Measurements from ENCODE around the gene EML5. TPM values are rescaled to one million over a fixed set of nuclear protein-coding genes. Genes with fewer than 3 reads are reported as not detected.

The EML5 gene
- total RNA-seq, 1 donor from 2014 or later, result 0.49 TPM

DNA sequence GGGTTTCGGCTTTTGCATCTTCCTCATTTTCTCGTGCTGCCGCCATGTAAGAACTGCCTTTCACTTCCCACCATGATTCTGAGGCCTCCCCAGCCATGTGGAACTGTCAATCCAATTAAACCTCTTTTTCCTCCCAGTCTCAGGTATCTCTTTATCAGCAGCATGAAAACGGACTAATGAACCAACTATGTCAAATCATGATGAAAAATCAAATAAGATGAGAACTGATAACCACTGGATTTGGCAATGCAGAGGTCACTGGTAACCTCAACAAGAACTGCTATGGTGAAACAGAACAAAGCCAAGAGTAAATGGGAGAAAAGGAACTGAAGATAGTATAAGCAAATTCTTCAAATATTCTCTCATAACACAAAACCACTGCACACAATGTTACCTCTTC, 6.0 kb downstream of the EML5 start:
- H3K27me3 ChIP-seq, result no peaks in the 10 kb centered on the region
- no peak overlapping the region for H3K4me3 ChIP-seq
- TF ChIP-seq, protein P1, sequence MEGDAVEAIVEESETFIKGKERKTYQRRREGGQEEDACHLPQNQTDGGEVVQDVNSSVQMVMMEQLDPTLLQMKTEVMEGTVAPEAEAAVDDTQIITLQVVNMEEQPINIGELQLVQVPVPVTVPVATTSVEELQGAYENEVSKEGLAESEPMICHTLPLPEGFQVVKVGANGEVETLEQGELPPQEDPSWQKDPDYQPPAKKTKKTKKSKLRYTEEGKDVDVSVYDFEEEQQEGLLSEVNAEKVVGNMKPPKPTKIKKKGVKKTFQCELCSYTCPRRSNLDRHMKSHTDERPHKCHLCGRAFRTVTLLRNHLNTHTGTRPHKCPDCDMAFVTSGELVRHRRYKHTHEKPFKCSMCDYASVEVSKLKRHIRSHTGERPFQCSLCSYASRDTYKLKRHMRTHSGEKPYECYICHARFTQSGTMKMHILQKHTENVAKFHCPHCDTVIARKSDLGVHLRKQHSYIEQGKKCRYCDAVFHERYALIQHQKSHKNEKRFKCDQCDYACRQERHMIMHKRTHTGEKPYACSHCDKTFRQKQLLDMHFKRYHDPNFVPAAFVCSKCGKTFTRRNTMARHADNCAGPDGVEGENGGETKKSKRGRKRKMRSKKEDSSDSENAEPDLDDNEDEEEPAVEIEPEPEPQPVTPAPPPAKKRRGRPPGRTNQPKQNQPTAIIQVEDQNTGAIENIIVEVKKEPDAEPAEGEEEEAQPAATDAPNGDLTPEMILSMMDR (IDR thresholded peaks at IDR 0.05), result no peak
- no peak for TF ChIP-seq POLR2A (IDR thresholded peaks at IDR 0.05)
- no peak for TF ChIP-seq POLR2AphosphoS5 (IDR thresholded peaks at IDR 0.05; ENCODE audit: insufficient read depth in 1 of 2, low read depth in 1 of 2)
- H3K36me3 ChIP-seq, result no peaks in the 10 kb centered on the region
- H3K9me3 ChIP-seq, result no peaks in the 10 kb centered on the region
- DNase-seq (ENCODE audit: extremely low spot score in 2 of 2), result no peak
- no peak overlapping the region for H3K27ac ChIP-seq
- H3K4me1 ChIP-seq, result no peaks in the 10 kb centered on the region
- intact Hi-C loops (cut with DNase I), result no loop called here

DNA sequence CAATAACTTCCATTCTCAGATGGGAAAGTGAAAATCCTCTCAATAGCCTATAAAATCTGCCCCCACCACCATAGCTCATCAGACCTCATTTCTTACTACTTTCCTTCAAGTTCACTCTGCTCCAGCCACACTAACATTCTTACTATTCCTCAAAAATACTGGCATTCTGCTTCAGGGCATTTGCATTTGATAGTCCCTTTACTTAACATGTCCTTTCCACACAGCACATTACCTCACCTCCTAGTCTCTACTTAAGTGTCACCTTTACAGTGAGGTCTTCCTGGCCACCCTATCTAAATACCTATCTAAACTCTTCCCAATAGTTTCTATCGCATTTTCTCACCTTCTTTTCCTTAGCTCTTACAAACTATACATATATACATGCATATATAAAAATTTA, 6.8 kb downstream of the EML5 start:
- H3K27me3 ChIP-seq, result no peaks in the 10 kb centered on the region
- no peak overlapping the region for H3K4me3 ChIP-seq
- no peaks in the 10 kb centered on the region for H3K9me3 ChIP-seq
- intact Hi-C loops (cut with DNase I), result no loop called here
- no peak for TF ChIP-seq POLR2AphosphoS5 (IDR thresholded peaks at IDR 0.05; ENCODE audit: insufficient read depth in 1 of 2, low read depth in 1 of 2)
- TF ChIP-seq, protein P1 (IDR thresholded peaks at IDR 0.05), result no peak
- TF ChIP-seq POLR2A (IDR thresholded peaks at IDR 0.05), result no peak
- DNase-seq (ENCODE audit: extremely low spot score in 2 of 2), result no peak
- no peaks in the 10 kb centered on the region for H3K4me1 ChIP-seq
- no peaks in the 10 kb centered on the region for H3K36me3 ChIP-seq
- H3K27ac ChIP-seq, result no peak overlapping the region

DNA sequence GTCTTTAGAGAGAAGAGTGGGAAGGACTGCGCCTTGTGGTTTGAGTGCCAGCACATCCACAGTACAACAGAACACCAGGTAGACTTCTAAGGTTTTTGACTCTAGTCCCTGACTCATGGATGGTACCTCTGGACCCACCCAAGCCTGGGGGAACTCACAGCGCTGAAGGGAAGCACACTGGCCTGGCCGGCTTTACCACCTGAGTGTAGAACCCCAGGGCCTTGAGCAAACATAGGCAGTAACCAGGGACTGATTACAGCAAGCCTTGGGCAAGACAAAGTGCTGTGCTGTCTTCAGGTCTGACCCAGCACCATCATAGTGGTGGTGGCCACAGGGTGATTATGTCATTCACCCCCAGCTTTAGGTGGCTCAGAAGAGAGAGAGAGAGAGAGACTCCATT, 17.2 kb downstream of the EML5 start:
- intact Hi-C loops (cut with DNase I), result no loop called here
- DNase-seq (ENCODE audit: extremely low spot score in 2 of 2), result no peak
- Histone ChIP-seq H3K27ac (no peak overlapping the region), H3K4me1 (no peaks in the 10 kb centered on the region), H3K9me3 (no peaks in the 10 kb centered on the region), H3K4me3 (no peak overlapping the region), H3K36me3 (no peaks in the 10 kb centered on the region), H3K27me3 (no peaks in the 10 kb centered on the region)
- TF ChIP-seq, protein P1 (IDR thresholded peaks at IDR 0.05), result no peak
- TF ChIP-seq POLR2AphosphoS5 (IDR thresholded peaks at IDR 0.05; ENCODE audit: insufficient read depth in 1 of 2, low read depth in 1 of 2) (no peak), POLR2A (IDR thresholded peaks at IDR 0.05) (no peak)

DNA sequence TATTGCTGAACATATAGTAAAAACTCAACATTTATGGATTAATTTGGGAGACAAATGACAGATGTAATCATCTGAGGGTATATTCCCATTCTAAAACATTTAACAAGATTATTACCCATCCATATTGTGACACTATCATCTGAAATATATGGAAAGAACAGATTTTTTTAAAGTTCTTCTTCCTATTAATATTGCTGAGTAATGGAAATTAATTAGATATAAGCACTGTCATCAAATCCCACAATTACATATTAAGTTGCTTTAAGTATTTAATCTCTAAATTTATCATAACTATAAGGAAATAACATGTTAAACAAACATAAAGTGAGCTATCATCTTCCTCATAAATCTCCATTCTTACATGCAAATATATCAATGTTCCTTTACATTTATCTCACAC, 22.0 kb downstream of the EML5 start:
- intact Hi-C loops (cut with DNase I), result no loop called here
- no peak overlapping the region for H3K27ac ChIP-seq
- no peaks in the 10 kb centered on the region for H3K27me3 ChIP-seq
- no peak overlapping the region for H3K4me3 ChIP-seq
- TF ChIP-seq POLR2AphosphoS5 (IDR thresholded peaks at IDR 0.05; ENCODE audit: insufficient read depth in 1 of 2, low read depth in 1 of 2) (no peak), POLR2A (IDR thresholded peaks at IDR 0.05) (no peak)
- TF ChIP-seq, protein P1 (IDR thresholded peaks at IDR 0.05), result no peak
- no peaks in the 10 kb centered on the region for H3K36me3 ChIP-seq
- no peak for DNase-seq (ENCODE audit: extremely low spot score in 2 of 2)
- H3K4me1 ChIP-seq, result no peaks in the 10 kb centered on the region
- peaks cover 7% of the 10 kb centered on the region for H3K9me3 ChIP-seq

DNA sequence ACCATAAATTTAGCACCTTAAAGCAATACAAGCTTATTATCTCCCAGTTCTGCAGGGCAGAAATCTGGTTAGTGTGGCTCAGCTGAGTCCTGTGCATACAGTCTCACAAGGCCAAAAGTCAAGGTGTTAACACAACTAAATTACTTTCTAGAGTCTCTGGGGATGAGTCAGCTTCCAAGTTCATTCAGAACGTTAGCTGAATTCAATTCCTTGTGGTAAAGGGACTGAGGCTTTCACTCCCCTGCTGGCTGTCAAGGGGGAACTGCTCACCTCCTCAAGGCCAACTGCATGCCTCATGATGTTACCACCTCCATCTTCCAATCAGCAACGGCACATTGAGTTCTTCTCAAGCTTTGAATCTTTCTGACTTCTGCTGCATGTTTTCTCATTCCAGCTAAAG, 27.6 kb downstream of the EML5 start:
- H3K36me3 ChIP-seq, result no peaks in the 10 kb centered on the region
- no peak for DNase-seq (ENCODE audit: extremely low spot score in 2 of 2)
- peaks cover 7% of the 10 kb centered on the region for H3K9me3 ChIP-seq
- intact Hi-C loops (cut with DNase I), result no loop called here
- H3K4me1 ChIP-seq, result no peaks in the 10 kb centered on the region
- no peak for TF ChIP-seq POLR2AphosphoS5 (IDR thresholded peaks at IDR 0.05; ENCODE audit: insufficient read depth in 1 of 2, low read depth in 1 of 2)
- TF ChIP-seq POLR2A (IDR thresholded peaks at IDR 0.05), result no peak
- TF ChIP-seq, protein P1 (IDR thresholded peaks at IDR 0.05), result no peak
- no peak overlapping the region for H3K4me3 ChIP-seq
- no peak overlapping the region for H3K27ac ChIP-seq
- no peaks in the 10 kb centered on the region for H3K27me3 ChIP-seq

All from vagina (tissue), 2 donors.